ENCODE results near the gene SRP68.

The SRP68 gene

GRCh38 chr17:76089680-76090516 lies 17.6 kb upstream of the SRP68 start:
- Histone ChIP-seq H3K9me2 (replicated peaks; ENCODE audit: insufficient read depth, low read length) (no peaks in the 10 kb centered on the region), H3F3A (ENCODE audit: insufficient read depth, low read length) (no peaks in the 10 kb centered on the region), H3K27ac (ENCODE audit: low read length) (no peak overlapping the region), H2AFZ (ENCODE audit: low read length) (no peak overlapping the region), H3K4me3 (ENCODE audit: low read length) (no peak overlapping the region), H3K4me2 (ENCODE audit: low read depth, low read length) (no peak overlapping the region), H3K27me3 (replicated peaks; ENCODE audit: insufficient read depth, low read length) (no peaks in the 10 kb centered on the region), H3K36me3 (replicated peaks; ENCODE audit: insufficient read depth, low read length) (no peaks in the 10 kb centered on the region), H4K20me1 (ENCODE audit: insufficient read depth, low read length) (no peaks in the 10 kb centered on the region), H3K4me1 (ENCODE audit: low read length) (no peaks in the 10 kb centered on the region), H3K9me3 (replicated peaks; ENCODE audit: insufficient read depth, low read length) (no peaks in the 10 kb centered on the region), H3K9ac (ENCODE audit: low read length) (no peak overlapping the region), H3K79me2 (ENCODE audit: low read length) (no peaks in the 10 kb centered on the region)
- no peak for TF ChIP-seq EZH2 (optimal IDR thresholded peaks at IDR 0.05; ENCODE audit: low read depth, low read length)
- no peak for TF ChIP-seq EZH2phosphoT487 (IDR thresholded peaks at IDR 0.05; ENCODE audit: low read length)
- no peak for TF ChIP-seq CTCF (IDR thresholded peaks at IDR 0.05; ENCODE audit: low read length)
- no peak for DNase-seq

GRCh38 chr17:76088868-76089576 lies 16.7 kb upstream of the SRP68 start:
- H3K9ac ChIP-seq (ENCODE audit: low read length), result no peak overlapping the region
- no peaks in the 10 kb centered on the region for H3K9me2 ChIP-seq (replicated peaks; ENCODE audit: insufficient read depth, low read length)
- no peak overlapping the region for H3K4me2 ChIP-seq (ENCODE audit: low read depth, low read length)
- TF ChIP-seq EZH2 (optimal IDR thresholded peaks at IDR 0.05; ENCODE audit: low read depth, low read length) (no peak), EZH2phosphoT487 (IDR thresholded peaks at IDR 0.05; ENCODE audit: low read length) (no peak), CTCF (IDR thresholded peaks at IDR 0.05; ENCODE audit: low read length) (no peak)
- H3K9me3 ChIP-seq (replicated peaks; ENCODE audit: insufficient read depth, low read length), result no peaks in the 10 kb centered on the region
- no peak overlapping the region for H3K4me3 ChIP-seq (ENCODE audit: low read length)
- no peaks in the 10 kb centered on the region for H3F3A ChIP-seq (ENCODE audit: insufficient read depth, low read length)
- H2AFZ ChIP-seq (ENCODE audit: low read length), result no peak overlapping the region
- H3K27me3 ChIP-seq (replicated peaks; ENCODE audit: insufficient read depth, low read length), result no peaks in the 10 kb centered on the region
- no peaks in the 10 kb centered on the region for H3K79me2 ChIP-seq (ENCODE audit: low read length)
- no peaks in the 10 kb centered on the region for H3K4me1 ChIP-seq (ENCODE audit: low read length)
- no peaks in the 10 kb centered on the region for H3K36me3 ChIP-seq (replicated peaks; ENCODE audit: insufficient read depth, low read length)
- H4K20me1 ChIP-seq (ENCODE audit: insufficient read depth, low read length), result no peaks in the 10 kb centered on the region
- DNase-seq, result no peak
- H3K27ac ChIP-seq (ENCODE audit: low read length), result no peak overlapping the region

GRCh38 chr17:76088041-76088867 lies 15.9 kb upstream of the SRP68 start:
- TF ChIP-seq EZH2 (optimal IDR thresholded peaks at IDR 0.05; ENCODE audit: low read depth, low read length) (no peak), CTCF (IDR thresholded peaks at IDR 0.05; ENCODE audit: low read length) (no peak), EZH2phosphoT487 (IDR thresholded peaks at IDR 0.05; ENCODE audit: low read length) (no peak)
- no peak for DNase-seq
- no peaks in the 10 kb centered on the region for H3K36me3 ChIP-seq (replicated peaks; ENCODE audit: insufficient read depth, low read length)
- H4K20me1 ChIP-seq (ENCODE audit: insufficient read depth, low read length), result no peaks in the 10 kb centered on the region
- H3K9me2 ChIP-seq (replicated peaks; ENCODE audit: insufficient read depth, low read length), result no peaks in the 10 kb centered on the region
- H3K4me1 ChIP-seq (ENCODE audit: low read length), result no peaks in the 10 kb centered on the region
- H3K27ac ChIP-seq (ENCODE audit: low read length), result no peak overlapping the region
- H3K79me2 ChIP-seq (ENCODE audit: low read length), result no peaks in the 10 kb centered on the region
- no peak overlapping the region for H2AFZ ChIP-seq (ENCODE audit: low read length)
- H3K4me3 ChIP-seq (ENCODE audit: low read length), result no peak overlapping the region
- no peak overlapping the region for H3K9ac ChIP-seq (ENCODE audit: low read length)
- no peaks in the 10 kb centered on the region for H3F3A ChIP-seq (ENCODE audit: insufficient read depth, low read length)
- no peaks in the 10 kb centered on the region for H3K9me3 ChIP-seq (replicated peaks; ENCODE audit: insufficient read depth, low read length)
- no peaks in the 10 kb centered on the region for H3K27me3 ChIP-seq (replicated peaks; ENCODE audit: insufficient read depth, low read length)
- no peak overlapping the region for H3K4me2 ChIP-seq (ENCODE audit: low read depth, low read length)

All from MM.1S (cell line).